Measurements from ENCODE around the gene DACH1.

Gene DACH1

GRCh38 chr13:71774863-71775262, 92.1 kb downstream of the DACH1 start:
- DNase-seq (ENCODE audit: low read depth in 3 of 3) = no peak

GRCh38 chr13:71773531-71773930, 93.5 kb downstream of the DACH1 start:
- DNase-seq (ENCODE audit: low read depth in 3 of 3) = no peak

GRCh38 chr13:71772361-71772760, 94.6 kb downstream of the DACH1 start:
- no peak for DNase-seq (ENCODE audit: low read depth in 3 of 3)

- no peak for DNase-seq (ENCODE audit: low read depth in 3 of 3)
These were observed 95.9 kb downstream of the DACH1 start for GRCh38 chr13:71771144-71771543.

GRCh38 chr13:71770710-71771109, 96.3 kb downstream of the DACH1 start:
- no peak for DNase-seq (ENCODE audit: low read depth in 3 of 3)

GRCh38 chr13:71768881-71769280, 98.1 kb downstream of the DACH1 start:
- DNase-seq (ENCODE audit: low read depth in 3 of 3) = no peak

- no peak for DNase-seq (ENCODE audit: low read depth in 3 of 3)
These were observed 107.1 kb downstream of the DACH1 start for GRCh38 chr13:71759651-71760511.

- DNase-seq (ENCODE audit: low read depth in 3 of 3) = no peak
These were observed 108.2 kb downstream of the DACH1 start for GRCh38 chr13:71758828-71759227.

GRCh38 chr13:71754407-71754974, 112.5 kb downstream of the DACH1 start:
- DNase-seq (ENCODE audit: low read depth in 3 of 3) = no peak

- no peak for DNase-seq (ENCODE audit: low read depth in 3 of 3)
These were observed 114.1 kb downstream of the DACH1 start for GRCh38 chr13:71752775-71753513.

- no peak for DNase-seq (ENCODE audit: low read depth in 3 of 3)
These were observed 115.9 kb downstream of the DACH1 start for GRCh38 chr13:71751073-71751472.

GRCh38 chr13:71730267-71730666, 136.7 kb downstream of the DACH1 start:
- DNase-seq (ENCODE audit: low read depth in 3 of 3) = no peak

GRCh38 chr13:71729441-71729840, 137.6 kb downstream of the DACH1 start:
- DNase-seq (ENCODE audit: low read depth in 3 of 3) = no peak

GRCh38 chr13:71727662-71728061, 139.3 kb downstream of the DACH1 start:
- DNase-seq (ENCODE audit: low read depth in 3 of 3) = no peak

GRCh38 chr13:71727042-71727441, 140.0 kb downstream of the DACH1 start:
- DNase-seq (ENCODE audit: low read depth in 3 of 3) = no peak

- no peak for DNase-seq (ENCODE audit: low read depth in 3 of 3)
These were observed 144.8 kb downstream of the DACH1 start for GRCh38 chr13:71722206-71722605.

- no peak for DNase-seq (ENCODE audit: low read depth in 3 of 3)
These were observed 145.9 kb downstream of the DACH1 start for GRCh38 chr13:71721104-71721503.

- DNase-seq (ENCODE audit: low read depth in 3 of 3) = no peak
These were observed 148.1 kb downstream of the DACH1 start for GRCh38 chr13:71718931-71719330.

GRCh38 chr13:71714802-71715375, 152.1 kb downstream of the DACH1 start:
- no peak for DNase-seq (ENCODE audit: low read depth in 3 of 3)

GRCh38 chr13:71712988-71713653, 153.9 kb downstream of the DACH1 start:
- DNase-seq (ENCODE audit: low read depth in 3 of 3) = no peak

GRCh38 chr13:71704656-71705055, 162.3 kb downstream of the DACH1 start:
- DNase-seq (ENCODE audit: low read depth in 3 of 3) = no peak

GRCh38 chr13:71703138-71703537, 163.9 kb downstream of the DACH1 start:
- DNase-seq (ENCODE audit: low read depth in 3 of 3) = no peak

Measured in stimulated activated CD4-positive, alpha-beta T cell treated with anti-CD3 and anti-CD28 coated beads, TNF-alpha, amount 100 ng/mL, for 48 hours (primary cell).